DND-41 (cell line): ENCODE results near the gene BTBD2.

Experiments
- ATAC-seq: fragments of 200-7000 bp; cut with Tn5 transposase; 3 replicates; pipeline ENCODE4 v1.9.1; 2021; ENCODE audit warnings: low read depth; ENCODE audit not compliant: insufficient read depth
- DNase-seq: peaks from one replicate; pipeline ENCODE4 v3.0.0-alpha.2; 2020
- H2AFZ ChIP-seq: 2 replicates; pipeline ENCODE4 v1.6.0; 2012; ENCODE audit warnings: low read depth, low read length
- H3K27ac ChIP-seq: 2 replicates; pipeline ENCODE4 v1.5.1; 2012; ENCODE audit warnings: low read length, inconsistent platforms
- H3K27me3 ChIP-seq: fragments of 200-600 bp; sonication (generic); 2 replicates; pipeline ENCODE4 v1.6.0; 2012; ENCODE audit warnings: low read length, mild to moderate bottlenecking, inconsistent platforms; ENCODE audit not compliant: insufficient read depth, poor library complexity
- H3K36me3 ChIP-seq: 2 replicates; pipeline ENCODE4 v1.5.1; 2012; ENCODE audit warnings: low read length, inconsistent platforms; ENCODE audit not compliant: insufficient read depth
- H3K4me1 ChIP-seq: 2 replicates; pipeline ENCODE4 v1.5.1; 2012; ENCODE audit warnings: mild to moderate bottlenecking, low read length; ENCODE audit not compliant: insufficient read depth
- H3K4me2 ChIP-seq: 2 replicates; pipeline ENCODE4 v1.6.0; 2012; ENCODE audit warnings: mild to moderate bottlenecking, moderate library complexity, low read length, inconsistent platforms; ENCODE audit not compliant: insufficient read depth
- H3K4me3 ChIP-seq, 2 experiments: fragments of 200-600 bp in 1 of 2; shearing (Covaris generic) in 1 of 2; 2 replicates each; pipeline ENCODE4 v1.5.1; 2012 to 2016; ENCODE audit warnings: inconsistent platforms in 2 of 2, low read length in 2 of 2, mild to moderate bottlenecking in 2 of 2, low read depth in 1 of 2, moderate library complexity in 1 of 2
- H3K79me2 ChIP-seq: 2 replicates; pipeline ENCODE4 v1.6.0; 2012; ENCODE audit warnings: low read length, inconsistent platforms; ENCODE audit not compliant: insufficient read depth
- H3K9ac ChIP-seq: 2 replicates; pipeline ENCODE4 v1.6.0; 2012; ENCODE audit warnings: low read depth, mild to moderate bottlenecking, inconsistent platforms, low read length, moderate library complexity
- H3K9me3 ChIP-seq: 2 replicates; pipeline ENCODE4 v1.5.1; 2012; ENCODE audit warnings: low read length, moderate library complexity, mild to moderate bottlenecking, inconsistent platforms; ENCODE audit not compliant: insufficient read depth, severe bottlenecking
- H4K20me1 ChIP-seq: 2 replicates; pipeline ENCODE4 v1.6.0; 2012; ENCODE audit warnings: low read length; ENCODE audit not compliant: insufficient read depth
- EZH2 ChIP-seq: IDR thresholded peaks from 3 replicates; pipeline ENCODE4 v1.6.1; 2012; ENCODE audit warnings: borderline replicate concordance, low read depth, mild to moderate bottlenecking, moderate library complexity, low read length, inconsistent platforms; ENCODE audit not compliant: severe bottlenecking
- TF ChIP-seq, protein P1 (sequence below): IDR thresholded peaks from 2 replicates; pipeline ENCODE4 v1.5.1; 2012; ENCODE audit warnings: borderline replicate concordance, low read length, moderate library complexity, mild to moderate bottlenecking; ENCODE audit not compliant: poor library complexity, severe bottlenecking; ENCODE audit errors: extremely low read depth

Gene BTBD2

DNA sequence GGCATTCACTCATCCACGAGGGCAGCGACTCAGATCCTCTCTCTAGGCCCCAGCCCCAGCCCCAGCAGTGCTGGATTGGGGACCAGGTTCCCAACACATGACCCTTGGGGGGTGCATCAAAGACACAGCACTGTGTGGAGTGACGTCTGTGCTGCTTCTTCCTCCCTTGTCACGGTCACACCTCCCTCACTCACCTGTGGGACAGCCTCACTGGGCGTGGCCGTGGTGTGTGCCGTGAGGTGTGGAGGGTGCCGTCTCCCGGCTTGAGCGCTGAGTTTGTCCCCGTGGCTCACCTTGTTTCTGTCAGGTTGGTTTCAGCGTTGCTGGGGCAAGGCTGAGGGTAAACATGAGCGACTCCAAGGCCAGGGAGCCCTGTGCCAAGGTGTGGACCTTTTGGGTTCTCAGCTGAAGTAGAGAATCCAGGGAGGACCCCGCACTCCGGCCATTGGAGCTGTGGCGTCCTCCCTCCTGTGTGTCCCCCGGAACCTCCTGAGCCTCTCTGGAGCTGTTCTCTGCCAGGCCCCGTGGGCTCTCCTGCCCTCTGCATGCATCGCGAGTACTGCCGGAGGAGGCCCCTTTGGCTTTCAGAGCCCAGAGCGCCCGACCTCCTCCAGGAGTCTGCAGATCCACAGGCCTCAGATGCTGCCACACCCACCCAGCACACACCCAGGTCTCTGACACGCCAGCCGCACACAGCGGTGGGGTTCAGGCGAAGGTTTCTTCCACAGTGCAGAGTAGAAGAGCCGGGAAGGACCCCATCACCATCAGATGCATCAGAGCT lies 40.9 kb downstream of the BTBD2 start:
- Histone ChIP-seq H3K4me3 (no peak overlapping the region), H4K20me1 (peaks cover 62% of the 10 kb centered on the region), H2AFZ (no peak overlapping the region), H3K9ac (no peak overlapping the region), H3K4me1 (no peaks in the 10 kb centered on the region), H3K4me2 (no peak overlapping the region), H3K79me2 (peaks cover 77% of the 10 kb centered on the region), H3K27ac (no peak overlapping the region), H3K9me3 (no peaks in the 10 kb centered on the region), H3K36me3 (peaks cover 78% of the 10 kb centered on the region), H3K27me3 (no peaks in the 10 kb centered on the region)
- TF ChIP-seq, protein P1, sequence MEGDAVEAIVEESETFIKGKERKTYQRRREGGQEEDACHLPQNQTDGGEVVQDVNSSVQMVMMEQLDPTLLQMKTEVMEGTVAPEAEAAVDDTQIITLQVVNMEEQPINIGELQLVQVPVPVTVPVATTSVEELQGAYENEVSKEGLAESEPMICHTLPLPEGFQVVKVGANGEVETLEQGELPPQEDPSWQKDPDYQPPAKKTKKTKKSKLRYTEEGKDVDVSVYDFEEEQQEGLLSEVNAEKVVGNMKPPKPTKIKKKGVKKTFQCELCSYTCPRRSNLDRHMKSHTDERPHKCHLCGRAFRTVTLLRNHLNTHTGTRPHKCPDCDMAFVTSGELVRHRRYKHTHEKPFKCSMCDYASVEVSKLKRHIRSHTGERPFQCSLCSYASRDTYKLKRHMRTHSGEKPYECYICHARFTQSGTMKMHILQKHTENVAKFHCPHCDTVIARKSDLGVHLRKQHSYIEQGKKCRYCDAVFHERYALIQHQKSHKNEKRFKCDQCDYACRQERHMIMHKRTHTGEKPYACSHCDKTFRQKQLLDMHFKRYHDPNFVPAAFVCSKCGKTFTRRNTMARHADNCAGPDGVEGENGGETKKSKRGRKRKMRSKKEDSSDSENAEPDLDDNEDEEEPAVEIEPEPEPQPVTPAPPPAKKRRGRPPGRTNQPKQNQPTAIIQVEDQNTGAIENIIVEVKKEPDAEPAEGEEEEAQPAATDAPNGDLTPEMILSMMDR: no peak
- no peak for TF ChIP-seq EZH2
- DNase-seq (no peak), ATAC-seq (no peak)

DNA sequence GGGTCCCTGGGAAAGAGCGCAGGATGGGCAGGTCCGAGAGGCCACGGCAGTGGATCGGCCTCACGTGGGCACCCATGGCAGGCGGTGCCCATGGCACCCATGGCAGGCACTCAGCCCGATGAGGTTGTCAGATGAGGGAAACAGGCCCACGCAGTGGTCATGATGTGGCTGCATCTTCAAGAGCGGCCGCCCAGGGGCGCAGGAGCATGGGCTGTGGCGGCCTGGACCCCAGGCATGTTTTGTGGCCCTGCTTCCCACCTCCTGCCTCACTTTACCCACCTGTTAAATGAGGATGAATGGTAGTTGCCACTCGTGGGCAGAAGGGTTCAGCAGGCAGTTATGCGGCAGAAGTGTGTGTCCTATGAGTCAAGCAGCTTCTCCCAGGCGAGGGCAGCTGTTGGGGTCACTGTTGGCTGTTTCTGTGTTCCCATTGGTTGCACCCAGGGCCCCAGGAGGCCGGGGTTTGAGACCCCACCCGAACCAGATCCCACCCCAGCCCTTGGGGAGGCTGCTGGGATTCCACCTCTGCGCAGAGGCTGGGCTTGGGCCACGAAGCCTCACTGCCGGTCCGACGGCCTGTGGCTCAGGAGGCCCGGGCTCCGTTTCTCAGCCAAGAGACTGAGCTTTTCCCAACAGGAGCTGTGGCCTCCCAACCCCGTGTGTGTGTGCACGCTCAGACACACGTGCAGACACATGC lies 44.6 kb downstream of the BTBD2 start:
- peaks cover 74% of the 10 kb centered on the region for H4K20me1 ChIP-seq
- H3K4me2 ChIP-seq: no peak overlapping the region
- peaks cover 68% of the 10 kb centered on the region for H3K36me3 ChIP-seq
- no peaks in the 10 kb centered on the region for H3K4me1 ChIP-seq
- DNase-seq (no peak), ATAC-seq (no peak)
- TF ChIP-seq EZH2: no peak
- TF ChIP-seq, protein P1: no peak
- peaks cover 86% of the 10 kb centered on the region for H3K79me2 ChIP-seq
- no peak overlapping the region for H3K27ac ChIP-seq
- H3K9me3 ChIP-seq: no peaks in the 10 kb centered on the region
- no peak overlapping the region for H2AFZ ChIP-seq
- no peaks in the 10 kb centered on the region for H3K27me3 ChIP-seq
- no peak overlapping the region for H3K4me3 ChIP-seq
- no peak overlapping the region for H3K9ac ChIP-seq

DNA sequence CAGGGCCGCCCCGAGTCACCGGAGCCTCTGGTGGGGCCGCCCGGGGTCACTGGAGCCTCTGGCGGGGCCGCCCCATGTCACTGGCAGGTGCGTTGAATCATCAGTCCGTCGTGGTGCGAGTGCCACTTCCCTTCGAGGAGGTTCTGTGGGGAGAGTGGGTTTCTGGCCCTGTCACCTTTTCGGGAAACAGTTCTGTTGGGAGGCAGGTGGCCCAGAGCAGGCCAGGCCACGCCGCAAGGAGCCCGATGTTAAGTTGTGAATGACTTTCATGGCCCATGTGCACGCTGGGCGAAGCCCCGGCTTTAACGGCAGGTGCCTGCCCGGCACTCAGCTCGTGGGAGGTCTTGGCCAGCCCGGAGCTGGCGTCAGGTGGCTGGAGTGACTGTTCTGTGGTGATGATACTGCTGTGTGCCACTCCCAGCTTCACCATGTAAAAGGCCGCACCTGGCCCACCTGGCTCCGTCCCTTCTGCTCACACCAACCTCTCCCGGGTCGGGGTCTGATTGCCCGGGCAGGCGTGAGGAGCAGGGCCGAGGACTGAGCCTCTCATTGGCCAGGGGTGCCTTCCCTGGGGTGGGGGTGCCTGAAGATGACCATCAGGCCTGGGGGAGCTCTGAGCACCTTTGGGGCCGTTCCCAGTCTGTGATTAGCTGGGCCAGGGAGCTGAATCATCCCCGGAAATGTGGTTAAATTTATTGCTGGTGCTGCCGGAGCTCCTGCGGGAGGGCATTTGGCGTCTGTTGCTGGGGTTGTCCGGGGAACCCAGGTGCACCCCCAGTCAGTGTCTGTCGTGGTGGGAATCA lies 45.3 kb downstream of the BTBD2 start:
- Histone ChIP-seq H3K36me3 (peaks cover 68% of the 10 kb centered on the region), H3K4me2 (no peak overlapping the region), H3K4me1 (no peaks in the 10 kb centered on the region), H4K20me1 (peaks cover 74% of the 10 kb centered on the region), H3K27ac (no peak overlapping the region), H3K27me3 (no peaks in the 10 kb centered on the region), H3K79me2 (peaks cover 86% of the 10 kb centered on the region), H3K4me3 (no peak overlapping the region), H2AFZ (no peak overlapping the region), H3K9me3 (no peaks in the 10 kb centered on the region), H3K9ac (no peak overlapping the region)
- ATAC-seq (no peak), DNase-seq (no peak)
- TF ChIP-seq EZH2: no peak
- TF ChIP-seq, protein P1: no peak
